ENCODE data around the gene BYSL.

Gene BYSL

DNA sequence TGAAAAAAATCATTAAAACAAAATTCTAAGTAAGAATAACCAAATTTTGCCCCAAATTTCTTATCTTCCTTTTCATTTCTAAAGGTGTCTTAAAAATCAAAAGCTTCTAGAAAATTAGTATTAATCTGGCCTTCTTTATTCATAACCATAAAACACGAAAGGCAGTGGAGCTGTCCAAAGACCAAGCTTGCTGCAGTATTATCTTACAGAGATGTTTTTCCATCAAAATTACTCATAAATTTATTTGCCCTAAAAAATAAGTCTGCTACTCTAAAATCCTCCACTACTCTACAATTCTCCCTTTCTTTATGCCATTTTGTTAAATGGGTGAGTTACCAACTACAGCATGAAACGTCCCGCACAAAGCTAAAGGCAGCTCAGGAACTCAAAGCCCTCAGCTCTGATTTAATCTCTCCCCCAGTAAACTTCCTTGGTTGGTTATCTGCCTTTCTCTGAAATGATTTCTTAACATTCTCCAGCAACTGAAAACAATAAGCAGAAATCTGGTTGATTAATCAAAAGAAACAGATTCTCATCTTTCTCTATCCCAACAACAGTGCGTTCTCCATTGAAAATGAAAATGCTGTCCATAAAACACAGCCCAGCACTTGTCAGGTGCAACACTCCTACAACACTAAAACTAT, 28.3 kb upstream of the BYSL start:
- DNase-seq (ENCODE audit: low read depth): peak; percentile 13
- Histone ChIP-seq H3K4me3 (ENCODE audit: low read length) (peak overlapping the region; percentile 92), H3K4me1 (ENCODE audit: control insufficient read depth, insufficient read depth, low read length) (peaks cover 24% of the 10 kb centered on the region), H3K27me3 (replicated peaks; ENCODE audit: control insufficient read depth, insufficient read depth, low read length) (no peaks in the 10 kb centered on the region), H3K9me3 (ENCODE audit: control insufficient read depth, low read length) (no peaks in the 10 kb centered on the region), H3K9ac (ENCODE audit: low read length) (no peak overlapping the region), H3K36me3 (ENCODE audit: control insufficient read depth, insufficient read depth, low read length, severe bottlenecking) (no peaks in the 10 kb centered on the region)

- Histone ChIP-seq H3K27me3 (replicated peaks; ENCODE audit: control insufficient read depth, insufficient read depth, low read length) (no peaks in the 10 kb centered on the region), H3K9ac (ENCODE audit: low read length) (peak overlapping the region; percentile 85), H3K4me1 (ENCODE audit: control insufficient read depth, insufficient read depth, low read length) (peaks cover 24% of the 10 kb centered on the region), H3K36me3 (ENCODE audit: control insufficient read depth, insufficient read depth, low read length, severe bottlenecking) (peaks cover 6% of the 10 kb centered on the region), H3K9me3 (ENCODE audit: control insufficient read depth, low read length) (no peaks in the 10 kb centered on the region), H3K4me3 (ENCODE audit: low read length) (peak overlapping the region; percentile 92)
- peak; percentile 28 for DNase-seq (ENCODE audit: low read depth)
These were observed 26.7 kb upstream of the BYSL start for GRCh38 chr6:41894366-41895299.

GRCh38 chr6:41895300-41896233, 25.7 kb upstream of the BYSL start, which contains the start of gene USP49:
Gene USP49, minus strand, starts transcription at chr6:41895375. Its CDS starts 88,392 bp downstream, at chr6:41806983.
- H3K4me1 ChIP-seq (ENCODE audit: control insufficient read depth, insufficient read depth, low read length): peaks cover 24% of the 10 kb centered on the region
- no peaks in the 10 kb centered on the region for H3K9me3 ChIP-seq (ENCODE audit: control insufficient read depth, low read length)
- DNase-seq (ENCODE audit: low read depth): peak; percentile 97
- H3K36me3 ChIP-seq (ENCODE audit: control insufficient read depth, insufficient read depth, low read length, severe bottlenecking): peaks cover 6% of the 10 kb centered on the region
- peak within 1 kb of the TSS; percentile 92 for H3K4me3 ChIP-seq (ENCODE audit: low read length)
- peak within 1 kb of the TSS; percentile 88 for H3K9ac ChIP-seq (ENCODE audit: low read length)
- H3K27me3 ChIP-seq (replicated peaks; ENCODE audit: control insufficient read depth, insufficient read depth, low read length): no peaks in the 10 kb centered on the region

- Histone ChIP-seq H3K27me3 (replicated peaks; ENCODE audit: control insufficient read depth, insufficient read depth, low read length) (no peaks in the 10 kb centered on the region), H3K36me3 (ENCODE audit: control insufficient read depth, insufficient read depth, low read length, severe bottlenecking) (peaks cover 6% of the 10 kb centered on the region), H3K4me1 (ENCODE audit: control insufficient read depth, insufficient read depth, low read length) (peaks cover 24% of the 10 kb centered on the region), H3K9me3 (ENCODE audit: control insufficient read depth, low read length) (no peaks in the 10 kb centered on the region), H3K9ac (ENCODE audit: low read length) (peak overlapping the region; percentile 88), H3K4me3 (ENCODE audit: low read length) (peak overlapping the region; percentile 87)
- no peak for DNase-seq (ENCODE audit: low read depth)
These were observed 25.0 kb upstream of the BYSL start for GRCh38 chr6:41896281-41896680.

- Histone ChIP-seq H3K4me1 (ENCODE audit: control insufficient read depth, insufficient read depth, low read length) (peaks cover 17% of the 10 kb centered on the region), H3K4me3 (ENCODE audit: low read length) (no peak overlapping the region), H3K27me3 (replicated peaks; ENCODE audit: control insufficient read depth, insufficient read depth, low read length) (no peaks in the 10 kb centered on the region), H3K9me3 (ENCODE audit: control insufficient read depth, low read length) (no peaks in the 10 kb centered on the region), H3K36me3 (ENCODE audit: control insufficient read depth, insufficient read depth, low read length, severe bottlenecking) (peaks cover 28% of the 10 kb centered on the region), H3K9ac (ENCODE audit: low read length) (no peak overlapping the region)
- no peak for DNase-seq (ENCODE audit: low read depth)
These were observed 20.4 kb upstream of the BYSL start for GRCh38 chr6:41900861-41901260.

GRCh38 chr6:41901882-41902519, 19.3 kb upstream of the BYSL start:
- Histone ChIP-seq H3K4me1 (ENCODE audit: control insufficient read depth, insufficient read depth, low read length) (peaks cover 9% of the 10 kb centered on the region), H3K9me3 (ENCODE audit: control insufficient read depth, low read length) (no peaks in the 10 kb centered on the region), H3K27me3 (replicated peaks; ENCODE audit: control insufficient read depth, insufficient read depth, low read length) (no peaks in the 10 kb centered on the region), H3K4me3 (ENCODE audit: low read length) (no peak overlapping the region), H3K36me3 (ENCODE audit: control insufficient read depth, insufficient read depth, low read length, severe bottlenecking) (peaks cover 40% of the 10 kb centered on the region), H3K9ac (ENCODE audit: low read length) (no peak overlapping the region)
- DNase-seq (ENCODE audit: low read depth): no peak

- no peak overlapping the region for H3K9ac ChIP-seq (ENCODE audit: low read length)
These were observed 11.6 kb upstream of the BYSL start for GRCh38 chr6:41909727-41910126.

GRCh38 chr6:41914343-41914742, 7.0 kb upstream of the BYSL start:
- no peak overlapping the region for H3K4me3 ChIP-seq (ENCODE audit: low read length)
- peaks cover 32% of the 10 kb centered on the region for H3K36me3 ChIP-seq (ENCODE audit: control insufficient read depth, insufficient read depth, low read length, severe bottlenecking)
- H3K9me3 ChIP-seq (ENCODE audit: control insufficient read depth, low read length): no peaks in the 10 kb centered on the region
- H3K27me3 ChIP-seq (replicated peaks; ENCODE audit: control insufficient read depth, insufficient read depth, low read length): no peaks in the 10 kb centered on the region
- peaks cover 15% of the 10 kb centered on the region for H3K4me1 ChIP-seq (ENCODE audit: control insufficient read depth, insufficient read depth, low read length)
- DNase-seq (ENCODE audit: low read depth): no peak
- no peak overlapping the region for H3K9ac ChIP-seq (ENCODE audit: low read length)

More at GRCh38 chr6:41909727-41910126, 11.6 kb upstream of the BYSL start:
- Histone ChIP-seq H3K27me3 (replicated peaks; ENCODE audit: control insufficient read depth, insufficient read depth, low read length) (no peaks in the 10 kb centered on the region), H3K36me3 (ENCODE audit: control insufficient read depth, insufficient read depth, low read length, severe bottlenecking) (peaks cover 66% of the 10 kb centered on the region), H3K9me3 (ENCODE audit: control insufficient read depth, low read length) (no peaks in the 10 kb centered on the region), H3K4me1 (ENCODE audit: control insufficient read depth, insufficient read depth, low read length) (no peaks in the 10 kb centered on the region), H3K4me3 (ENCODE audit: low read length) (no peak overlapping the region)
- DNase-seq (ENCODE audit: low read depth): no peak

DNA sequence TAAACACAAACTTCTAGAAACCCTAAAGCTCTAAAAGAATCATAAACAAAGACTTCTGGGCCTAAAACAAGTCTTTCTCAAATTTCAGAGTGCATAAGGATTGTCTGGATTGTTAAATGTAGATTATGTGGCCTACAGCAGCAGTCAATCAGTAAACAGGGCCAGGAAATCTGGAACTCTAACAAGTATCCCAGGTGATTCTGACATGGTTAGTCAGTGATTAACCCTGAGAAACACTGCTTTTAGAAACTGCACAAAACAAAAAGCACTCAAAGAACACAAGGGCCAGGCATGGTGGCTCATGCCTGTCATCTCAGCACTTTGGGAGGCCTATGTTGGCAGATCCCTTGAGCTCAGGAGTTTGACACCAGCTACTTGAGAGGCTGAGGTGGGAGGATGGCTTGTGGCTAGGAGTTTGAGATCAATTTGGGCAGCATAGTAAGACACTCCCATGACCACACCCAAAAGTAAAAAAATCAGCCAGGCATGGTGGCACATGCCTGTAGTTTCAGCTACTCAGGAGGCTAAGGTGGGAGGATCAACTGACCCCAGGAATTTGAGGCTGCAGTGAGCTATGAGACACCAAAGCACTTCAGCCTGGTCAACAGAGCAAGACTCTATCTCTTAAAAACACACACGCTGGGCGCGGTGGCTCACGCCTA, 6.3 kb upstream of the BYSL start:
- Histone ChIP-seq H3K36me3 (ENCODE audit: control insufficient read depth, insufficient read depth, low read length, severe bottlenecking) (peaks cover 31% of the 10 kb centered on the region), H3K27me3 (replicated peaks; ENCODE audit: control insufficient read depth, insufficient read depth, low read length) (no peaks in the 10 kb centered on the region), H3K4me1 (ENCODE audit: control insufficient read depth, insufficient read depth, low read length) (peaks cover 21% of the 10 kb centered on the region), H3K9me3 (ENCODE audit: control insufficient read depth, low read length) (no peaks in the 10 kb centered on the region), H3K4me3 (ENCODE audit: low read length) (no peak overlapping the region), H3K9ac (ENCODE audit: low read length) (no peak overlapping the region)
- no peak for DNase-seq (ENCODE audit: low read depth)

DNA sequence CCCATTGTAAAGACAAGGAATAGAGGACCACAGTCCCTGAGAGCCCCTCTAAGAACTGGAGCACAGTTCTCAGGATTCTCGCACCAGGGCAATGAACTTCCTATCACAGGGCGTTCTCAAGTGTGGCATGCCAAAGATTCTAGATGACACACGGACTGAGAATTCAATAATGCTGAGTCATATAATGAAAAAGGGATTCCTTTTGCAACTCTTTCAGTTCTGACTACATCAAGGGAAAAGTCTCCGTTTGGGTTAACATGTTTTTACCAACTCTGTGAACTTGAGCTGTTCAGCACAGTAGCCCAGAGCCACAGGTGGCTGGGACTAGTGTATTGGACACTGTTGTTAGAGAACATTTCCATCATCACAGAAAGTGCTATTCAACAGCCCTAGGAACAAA, 3.8 kb upstream of the BYSL start:
- Histone ChIP-seq H3K9me3 (ENCODE audit: control insufficient read depth, low read length) (no peaks in the 10 kb centered on the region), H3K4me3 (ENCODE audit: low read length) (peak overlapping the region; percentile 33)
- peak; percentile 94 for DNase-seq (ENCODE audit: low read depth)

More for the DNA sequence above, 3.8 kb upstream of the BYSL start:
- H3K4me1 ChIP-seq (ENCODE audit: control insufficient read depth, insufficient read depth, low read length): peaks cover 32% of the 10 kb centered on the region
- H3K36me3 ChIP-seq (ENCODE audit: control insufficient read depth, insufficient read depth, low read length, severe bottlenecking): peaks cover 23% of the 10 kb centered on the region
- peak overlapping the region; percentile 48 for H3K9ac ChIP-seq (ENCODE audit: low read length)
- no peaks in the 10 kb centered on the region for H3K27me3 ChIP-seq (replicated peaks; ENCODE audit: control insufficient read depth, insufficient read depth, low read length)
